ENCODE data around the gene RBMS1.

- no peak for TF ChIP-seq CTCF (optimal IDR thresholded peaks at IDR 0.05 in 1 of 3, IDR thresholded peaks at IDR 0.05 in 1 of 3, conservative IDR thresholded peaks at IDR 0.05 in 1 of 3; ENCODE audit: extremely low read depth in 1 of 3, insufficient read depth in 2 of 3, low read length in 3 of 3)
- TF ChIP-seq EZH2 (IDR thresholded peaks at IDR 0.05; ENCODE audit: low read length), result no peak
Observed at GRCh38 chr2:160489111-160489510, 4.5 kb downstream of the RBMS1 start.

Measured in keratinocyte (primary cell).